Thyroid gland (tissue), 4 donors: ENCODE results near the gene GPSM3. TPM values are rescaled to one million over a fixed set of nuclear protein-coding genes. Genes with fewer than 3 reads are reported as not detected.
A peak's percentile ranks its signal among the peaks of the same experiment; 100 is the strongest.

ENCODE experiments used
- DNase-seq, 2 donors: peaks; one replicate each; pipeline ENCODE4 v3.0.0-alpha.2; 2019
- H3K27ac ChIP-seq, 3 donors: fragments of 200-600 bp; sonication (generic); 1 replicate in 2 of 3; 2 replicates in 1 of 3; pipeline ENCODE4 v1.5.1; 2016 to 2019; ENCODE audit warnings: mild to moderate bottlenecking in 1 of 3, moderate library complexity in 1 of 3
- H3K27me3 ChIP-seq: fragments of 200-600 bp; sonication (generic); one replicate; pipeline ENCODE4 v1.5.1; 2019
- H3K36me3 ChIP-seq, 2 donors: fragments of 200-600 bp; sonication (generic); one replicate each; pipeline ENCODE4 v1.5.1; 2016 to 2019
- H3K4me1 ChIP-seq, 2 donors: fragments of 200-600 bp; sonication (generic); one replicate each; pipeline ENCODE4 v1.5.1; 2017 to 2019
- H3K4me3 ChIP-seq, 3 donors: fragments of 200-600 bp; sonication (generic); replicated peaks in 1 of 3; 1 replicate in 2 of 3; 2 replicates in 1 of 3; pipeline ENCODE4 v1.5.1; 2016; ENCODE audit warnings: mild to moderate bottlenecking in 1 of 3
- H3K9me3 ChIP-seq: fragments of 200-600 bp; sonication (generic); one replicate; pipeline ENCODE4 v1.5.1; 2017
- POLR2A ChIP-seq, 2 donors: fragments of 450-650 bp; IDR thresholded peaks; one replicate each; pipeline ENCODE4 v1.6.1; 2017; ENCODE audit warnings: antibody characterized with exemption in 2 of 2, mild to moderate bottlenecking in 2 of 2, moderate library complexity in 1 of 2
- WGBS, 2 donors: methylation state at CpG; one replicate each; pipeline ENCODE4 v1.1.5; 2017; 5-methylcytosine and 5-hydroxymethylcytosine counted together
- intact Hi-C: fragments of 100-400 bp; cut with DNase I; formaldehyde crosslinking; loops from one replicate; pipeline ENCODE4 v1.15.1; 2023
- total RNA-seq, 4 donors: library from RNA; depleted of rRNA; stranded (reverse); fragments of >200 nt; gene quantifications; one replicate each; pipeline ENCODE4 v1.2.3, GENCODE V29; 2016
- TF ChIP-seq, protein P1 (sequence below), 6 experiments: fragments of 200-600 bp in 3 of 6; fragments of 450-650 bp in 3 of 6; sonication (generic) in 3 of 6; IDR thresholded peaks; one replicate each; pipeline ENCODE4 v1.5.1; 2016 to 2019; ENCODE audit warnings: antibody characterized with exemption in 6 of 6, mild to moderate bottlenecking in 2 of 6, inconsistent platforms in 1 of 6, moderate library complexity in 1 of 6

GPSM3 gene
- total RNA-seq, 4 donors from 2014 or later = 4.2 to 6.5 (median 5.5) TPM

GRCh38 chr6:32166411-32167061 lies 25.9 kb downstream of the GPSM3 start:
- H3K27ac ChIP-seq = no peak overlapping the region
- H3K36me3 ChIP-seq = peaks cover 8 to 32% of the 10 kb centered on the region in 2 donors
- no peaks in the 10 kb centered on the region for H3K4me1 ChIP-seq
- intact Hi-C loops = no loop called here
- TF ChIP-seq, protein P1, sequence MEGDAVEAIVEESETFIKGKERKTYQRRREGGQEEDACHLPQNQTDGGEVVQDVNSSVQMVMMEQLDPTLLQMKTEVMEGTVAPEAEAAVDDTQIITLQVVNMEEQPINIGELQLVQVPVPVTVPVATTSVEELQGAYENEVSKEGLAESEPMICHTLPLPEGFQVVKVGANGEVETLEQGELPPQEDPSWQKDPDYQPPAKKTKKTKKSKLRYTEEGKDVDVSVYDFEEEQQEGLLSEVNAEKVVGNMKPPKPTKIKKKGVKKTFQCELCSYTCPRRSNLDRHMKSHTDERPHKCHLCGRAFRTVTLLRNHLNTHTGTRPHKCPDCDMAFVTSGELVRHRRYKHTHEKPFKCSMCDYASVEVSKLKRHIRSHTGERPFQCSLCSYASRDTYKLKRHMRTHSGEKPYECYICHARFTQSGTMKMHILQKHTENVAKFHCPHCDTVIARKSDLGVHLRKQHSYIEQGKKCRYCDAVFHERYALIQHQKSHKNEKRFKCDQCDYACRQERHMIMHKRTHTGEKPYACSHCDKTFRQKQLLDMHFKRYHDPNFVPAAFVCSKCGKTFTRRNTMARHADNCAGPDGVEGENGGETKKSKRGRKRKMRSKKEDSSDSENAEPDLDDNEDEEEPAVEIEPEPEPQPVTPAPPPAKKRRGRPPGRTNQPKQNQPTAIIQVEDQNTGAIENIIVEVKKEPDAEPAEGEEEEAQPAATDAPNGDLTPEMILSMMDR (IDR thresholded peaks at IDR 0.05) = no peak
- TF ChIP-seq POLR2A (IDR thresholded peaks at IDR 0.05) = no peak
- DNase-seq = no peak
- 83 to 88% methylated on average over 13 to 25 of the region's 30 CpGs for WGBS, 2 donors
- H3K27me3 ChIP-seq = no peaks in the 10 kb centered on the region
- no peak overlapping the region for H3K4me3 ChIP-seq
- H3K9me3 ChIP-seq = no peaks in the 10 kb centered on the region

GRCh38 chr6:32164295-32164694 lies 28.1 kb downstream of the GPSM3 start, which contains the start of gene EGFL8:
TSS of gene EGFL8 (plus strand) at chr6:32164595. CDS start at chr6:32166166, 1,571 bp downstream.
- intact Hi-C loops = no loop called here
- Histone ChIP-seq H3K4me3 (no peak within 1 kb of the TSS), H3K9me3 (no peaks in the 10 kb centered on the region), H3K4me1 (no peaks in the 10 kb centered on the region), H3K36me3 (peaks cover 8 to 19% of the 10 kb centered on the region in 2 donors), H3K27me3 (no peaks in the 10 kb centered on the region), H3K27ac (peak within 1 kb of the TSS in 1 of 3 donors; percentile 54)
- TF ChIP-seq, protein P1 (IDR thresholded peaks at IDR 0.05) = no peak
- no peak for TF ChIP-seq POLR2A (IDR thresholded peaks at IDR 0.05)
- no peak for DNase-seq

DNA sequence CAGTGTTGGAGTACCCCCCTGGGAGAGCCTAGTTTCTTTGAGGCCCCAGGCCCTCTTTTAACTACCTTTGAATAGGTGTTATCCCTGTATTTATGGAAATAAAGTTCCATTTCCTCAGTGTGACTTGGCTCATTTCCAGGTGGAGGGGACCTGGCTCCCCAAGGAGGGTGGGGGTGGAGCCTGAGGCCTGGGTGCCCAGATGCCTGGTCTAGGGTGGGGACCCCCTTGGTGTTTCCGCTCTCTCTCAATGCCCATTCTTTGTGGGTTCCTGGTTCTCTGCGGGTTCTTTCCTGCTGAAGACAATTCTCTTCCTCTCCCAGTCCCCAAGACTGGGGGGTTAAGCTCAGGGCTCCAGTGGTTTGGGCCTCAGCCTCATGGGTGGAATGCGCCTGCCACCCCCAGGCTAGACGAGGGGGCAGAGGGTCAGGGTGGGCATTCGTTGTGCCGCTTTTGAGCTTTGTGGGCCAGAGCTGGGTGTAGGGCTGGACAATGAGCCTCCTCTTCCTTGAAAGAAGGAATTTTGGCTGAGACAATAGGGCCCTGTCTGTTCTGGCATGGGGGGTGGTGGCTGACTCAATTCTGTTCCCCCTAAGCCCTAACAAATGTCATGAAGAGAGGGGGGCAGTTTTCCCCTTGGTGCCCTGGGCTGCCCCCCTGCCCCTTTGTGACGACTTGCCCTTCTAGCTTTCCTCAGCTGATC lies 28.7 kb downstream of the GPSM3 start:
- DNase-seq = no peak
- no peaks in the 10 kb centered on the region for H3K4me1 ChIP-seq
- no peaks in the 10 kb centered on the region for H3K27me3 ChIP-seq
- H3K27ac ChIP-seq = peak overlapping the region in 1 of 3 donors; percentile 54
- no peak for TF ChIP-seq POLR2A (IDR thresholded peaks at IDR 0.05)
- TF ChIP-seq, protein P1 (IDR thresholded peaks at IDR 0.05) = no peak
- 84 to 97% methylated on average over 4 to 6 of the region's 7 CpGs for WGBS, 2 donors
- no peak overlapping the region for H3K4me3 ChIP-seq
- peaks cover 8 to 18% of the 10 kb centered on the region in 2 donors for H3K36me3 ChIP-seq
- no peaks in the 10 kb centered on the region for H3K9me3 ChIP-seq
- intact Hi-C loops = no loop called here

DNA sequence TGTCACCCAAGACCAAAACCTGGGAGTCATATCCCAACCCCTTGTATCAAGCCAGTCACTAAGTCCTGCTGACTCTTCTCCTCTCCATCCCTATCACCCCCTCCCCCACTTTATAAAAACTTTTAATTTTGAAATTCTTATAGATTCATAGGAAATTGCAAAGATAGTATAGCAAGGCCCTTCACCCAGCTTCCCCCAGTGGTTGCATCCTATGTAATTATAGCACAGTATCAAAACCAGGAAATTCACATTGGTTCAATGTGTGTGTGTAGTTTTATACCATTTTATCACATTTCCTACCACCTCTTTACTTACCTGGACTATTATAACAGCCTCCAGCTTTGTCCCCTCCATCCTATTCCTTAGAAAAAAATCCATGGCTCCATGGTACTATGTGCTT lies 34.4 kb downstream of the GPSM3 start:
- Histone ChIP-seq H3K4me3 (no peak overlapping the region), H3K36me3 (peaks cover 0 to 7% of the 10 kb centered on the region in 2 donors), H3K4me1 (peaks cover 14 to 17% of the 10 kb centered on the region in 2 donors), H3K27me3 (no peaks in the 10 kb centered on the region), H3K9me3 (no peaks in the 10 kb centered on the region), H3K27ac (no peak overlapping the region)
- TF ChIP-seq, protein P1 (IDR thresholded peaks at IDR 0.05) = no peak
- no peak for TF ChIP-seq POLR2A (IDR thresholded peaks at IDR 0.05)
- intact Hi-C loops = loop anchor here (10.0 kb wide), 1 partner anchor 113 kb away; no protein-coding TSS in a partner anchor
- DNase-seq = no peak

DNA sequence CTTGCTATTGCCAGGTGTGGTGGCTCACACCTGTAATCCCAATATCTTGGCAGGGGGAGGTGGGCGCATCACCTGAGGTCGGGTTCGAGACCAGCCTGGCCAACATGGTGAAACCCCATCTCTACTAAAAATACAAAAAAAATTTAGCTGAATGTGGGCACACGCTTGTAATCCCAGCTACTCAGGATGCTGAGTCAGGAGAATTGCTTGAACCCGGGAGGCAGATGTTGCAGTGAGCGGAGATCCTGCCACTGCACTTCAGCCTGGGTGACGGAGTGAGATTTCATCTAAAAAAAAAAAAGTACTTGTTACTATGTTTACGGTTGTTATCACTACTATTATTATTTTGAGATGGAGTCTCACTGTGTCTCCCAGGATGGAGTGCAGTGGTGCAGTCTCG lies 35.6 kb downstream of the GPSM3 start:
- WGBS, 2 donors = 90 to 95% methylated on average over 9 of the region's 9 CpGs
- H3K4me3 ChIP-seq = no peak overlapping the region
- peaks cover 25 to 26% of the 10 kb centered on the region in 2 donors for H3K4me1 ChIP-seq
- TF ChIP-seq, protein P1 (IDR thresholded peaks at IDR 0.05) = no peak
- no peak for TF ChIP-seq POLR2A (IDR thresholded peaks at IDR 0.05)
- no peaks in the 10 kb centered on the region for H3K9me3 ChIP-seq
- H3K36me3 ChIP-seq = peaks cover 0 to 7% of the 10 kb centered on the region in 2 donors
- DNase-seq = no peak
- no peaks in the 10 kb centered on the region for H3K27me3 ChIP-seq
- no peak overlapping the region for H3K27ac ChIP-seq
- intact Hi-C loops = loop anchor here (10.0 kb wide), 1 partner anchor 112 kb away; no protein-coding TSS in a partner anchor
